BJ (cell line): ENCODE data around the gene FOXP1. TPM values are rescaled to one million over a fixed set of nuclear protein-coding genes. Genes with fewer than 3 reads are reported as not detected.
A peak's percentile ranks its signal among the peaks of the same experiment; 100 is the strongest.

ENCODE experiments used
- CTCF ChIA-PET: fragments of 350-600 bp; formaldehyde crosslinking; extraction: SDS; loops from one replicate; lab custom pipeline; 2021; ENCODE audit warnings: antibody characterized with exemption, inconsistent platforms; lab: Yijun Ruan, JAX
- POLR2A ChIA-PET: fragments of 300-600 bp; sonication (Branson Sonifier 250); formaldehyde crosslinking; extraction: SDS; loops from one replicate; lab custom pipeline; 2021; ENCODE audit warnings: antibody characterized with exemption; lab: Charles Lee
- DNase-seq: peaks from one replicate; pipeline ENCODE4 v3.0.0-alpha.2; 2011; ENCODE audit warnings: low read depth
- H3K27me3 ChIP-seq: 2 replicates; pipeline ENCODE4 v1.6.0; 2011; ENCODE audit warnings: low read length; ENCODE audit not compliant: control insufficient read depth, insufficient read depth
- H3K36me3 ChIP-seq: 2 replicates; pipeline ENCODE4 v1.5.1; 2011; ENCODE audit warnings: low read length; ENCODE audit not compliant: control insufficient read depth, insufficient read depth
- H3K4me3 ChIP-seq: 2 replicates; pipeline ENCODE4 v1.5.1; 2011; ENCODE audit warnings: low read depth, mild to moderate bottlenecking, control low read depth, low read length
- CTCF ChIP-seq: IDR thresholded peaks from 2 replicates; pipeline ENCODE4 v1.5.1; 2011; ENCODE audit warnings: low read depth, mild to moderate bottlenecking, control low read depth, inconsistent platforms, low read length, moderate library complexity; ENCODE audit not compliant: insufficient read depth
- polyA plus RNA-seq: library from polyadenylated mRNA; depleted of rRNA; stranded (reverse); fragments of >200 nt; gene quantifications from 2 replicates; pipeline ENCODE4 v1.2.3, GENCODE V29; 2011

FOXP1 gene
- polyA plus RNA-seq, 1 experiment = 37.0 TPM

GRCh38 chr3:71345429-71346040 lies 238.0 kb downstream of the FOXP1 start:
- no peak for DNase-seq
- POLR2A ChIA-PET = interaction anchor here (0.5 kb wide), 1 partner anchor 285 kb away, joined by 4 read pairs; no protein-coding TSS in a partner anchor
- no peak overlapping the region for H3K4me3 ChIP-seq
- H3K27me3 ChIP-seq = no peaks in the 10 kb centered on the region
- CTCF ChIA-PET = interaction anchor here (0.7 kb wide), 2 partner anchors 63 to 202 kb away, joined by 3 read pairs; no protein-coding TSS in a partner anchor
- H3K36me3 ChIP-seq = no peaks in the 10 kb centered on the region
- TF ChIP-seq CTCF = no peak

GRCh38 chr3:71341721-71342120 lies 241.8 kb downstream of the FOXP1 start:
- no peak for TF ChIP-seq CTCF
- peak; percentile 63 for DNase-seq
- Histone ChIP-seq H3K36me3 (no peaks in the 10 kb centered on the region), H3K27me3 (no peaks in the 10 kb centered on the region), H3K4me3 (no peak overlapping the region)
- ChIA-PET CTCF (interaction anchor here (1.0 to 1.5 kb wide), 3 partner anchors 22 to 239 kb away, joined by 3 read pairs; no protein-coding TSS in a partner anchor), POLR2A (no interaction called here)

GRCh38 chr3:71339049-71339448 lies 244.5 kb downstream of the FOXP1 start:
- DNase-seq = no peak
- H3K36me3 ChIP-seq = no peaks in the 10 kb centered on the region
- ChIA-PET POLR2A (no interaction called here), CTCF (no interaction called here)
- no peak for TF ChIP-seq CTCF
- H3K4me3 ChIP-seq = no peak overlapping the region
- H3K27me3 ChIP-seq = no peaks in the 10 kb centered on the region

- CTCF ChIA-PET = no interaction called here
- H3K27me3 ChIP-seq = no peaks in the 10 kb centered on the region
- POLR2A ChIA-PET = no interaction called here
- H3K4me3 ChIP-seq = no peak overlapping the region
- DNase-seq = no peak
- TF ChIP-seq CTCF = no peak
- no peaks in the 10 kb centered on the region for H3K36me3 ChIP-seq
Measured at GRCh38 chr3:71332813-71333212, 250.7 kb downstream of the FOXP1 start.

- no peak overlapping the region for H3K4me3 ChIP-seq
- POLR2A ChIA-PET = no interaction called here
- no peak for DNase-seq
- H3K36me3 ChIP-seq = no peaks in the 10 kb centered on the region
- CTCF ChIA-PET = no interaction called here
- no peak for TF ChIP-seq CTCF
- no peaks in the 10 kb centered on the region for H3K27me3 ChIP-seq
Measured at GRCh38 chr3:71330909-71331308, 252.6 kb downstream of the FOXP1 start.
